Glomerular visceral epithelial cell (primary cell): ENCODE data around the gene C10orf90.
"Not testable (repeated sequence)": the region's sequence is repeated elsewhere in the genome, so short reads cannot be mapped to it uniquely, and the experiment has no call there.

Experiments used
- DNase-seq: peaks from one replicate; pipeline ENCODE4 v3.0.0-alpha.2; 2016; ENCODE audit errors: extremely low spot score

The C10orf90 gene

GRCh38 chr10:126391192-126391885, 279.2 kb downstream of the C10orf90 start:
- DNase-seq, result no peak

DNA sequence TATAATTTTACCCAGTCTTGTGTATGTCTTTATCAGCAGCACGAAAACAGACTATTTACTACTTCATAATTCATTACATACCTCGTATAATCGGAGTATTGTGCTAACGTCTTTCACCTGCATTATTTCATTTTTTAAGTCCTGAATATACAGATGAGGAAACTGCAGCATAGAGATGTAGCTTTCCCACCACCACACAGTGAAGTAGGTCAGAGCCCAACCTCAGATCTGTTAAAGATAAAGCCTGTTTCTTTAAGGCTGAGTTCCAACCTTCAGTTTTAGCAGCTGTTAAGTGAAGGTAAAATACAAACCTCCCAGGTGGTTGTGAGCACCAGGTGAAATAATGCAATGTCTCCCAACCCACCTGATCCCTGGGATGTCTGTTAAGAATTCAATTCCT, 280.2 kb downstream of the C10orf90 start:
- no peak for DNase-seq

DNA sequence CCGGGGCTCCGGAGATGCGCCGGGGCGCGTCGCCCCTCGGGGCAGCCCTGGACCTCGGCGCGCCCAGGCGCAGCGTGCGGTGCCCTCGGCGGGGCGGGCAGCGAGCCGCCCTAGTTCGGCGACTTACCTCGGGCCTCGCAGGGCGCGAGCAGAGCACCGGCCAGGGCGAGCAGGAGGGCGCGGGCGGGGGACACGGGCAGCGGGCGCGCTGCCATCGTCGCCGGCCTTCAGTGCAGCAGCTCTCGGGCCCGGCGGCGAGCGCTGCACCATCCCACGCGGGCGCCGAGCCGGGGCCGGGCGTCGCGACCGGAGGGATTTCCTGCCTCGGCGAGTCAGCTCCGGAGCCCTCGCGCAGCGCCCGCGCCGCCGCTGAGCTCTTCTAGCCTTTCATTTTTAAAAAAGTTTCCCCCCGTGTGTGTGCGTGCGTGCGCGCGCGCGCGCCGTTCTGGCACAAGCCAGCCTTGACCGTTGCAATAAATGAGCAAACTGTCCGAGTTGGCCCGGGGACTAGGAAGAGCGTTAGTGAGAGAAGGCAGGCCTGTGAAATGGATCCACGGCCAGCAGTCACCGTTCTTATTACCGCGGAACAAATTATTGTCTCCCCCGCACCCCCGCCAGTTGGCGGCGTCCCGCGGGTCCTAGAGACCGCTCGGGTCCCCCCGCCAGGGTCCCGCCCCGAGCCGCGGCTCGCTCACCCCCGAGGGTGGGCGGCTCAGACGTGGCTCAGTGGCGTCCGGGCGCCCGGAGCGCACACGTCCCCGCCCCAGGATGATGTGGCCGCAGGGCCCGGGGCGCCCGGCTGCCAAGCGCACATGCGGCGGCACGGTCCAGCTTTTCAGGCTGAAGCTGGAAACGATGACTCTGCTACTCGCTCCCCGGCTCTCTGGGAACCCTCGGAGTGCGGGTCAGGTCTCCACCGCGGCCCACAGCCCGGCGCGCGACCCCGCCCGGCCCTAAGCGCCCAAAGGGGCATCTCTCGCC, 282.3 kb downstream of the C10orf90 start, which contains the start of gene ADAM12:
TSS of gene ADAM12 (minus strand) at position 547 of the 981 bp plus-strand sequence. CDS start at position 215, 332 bp downstream.
- DNase-seq, result peak; percentile 59

DNA sequence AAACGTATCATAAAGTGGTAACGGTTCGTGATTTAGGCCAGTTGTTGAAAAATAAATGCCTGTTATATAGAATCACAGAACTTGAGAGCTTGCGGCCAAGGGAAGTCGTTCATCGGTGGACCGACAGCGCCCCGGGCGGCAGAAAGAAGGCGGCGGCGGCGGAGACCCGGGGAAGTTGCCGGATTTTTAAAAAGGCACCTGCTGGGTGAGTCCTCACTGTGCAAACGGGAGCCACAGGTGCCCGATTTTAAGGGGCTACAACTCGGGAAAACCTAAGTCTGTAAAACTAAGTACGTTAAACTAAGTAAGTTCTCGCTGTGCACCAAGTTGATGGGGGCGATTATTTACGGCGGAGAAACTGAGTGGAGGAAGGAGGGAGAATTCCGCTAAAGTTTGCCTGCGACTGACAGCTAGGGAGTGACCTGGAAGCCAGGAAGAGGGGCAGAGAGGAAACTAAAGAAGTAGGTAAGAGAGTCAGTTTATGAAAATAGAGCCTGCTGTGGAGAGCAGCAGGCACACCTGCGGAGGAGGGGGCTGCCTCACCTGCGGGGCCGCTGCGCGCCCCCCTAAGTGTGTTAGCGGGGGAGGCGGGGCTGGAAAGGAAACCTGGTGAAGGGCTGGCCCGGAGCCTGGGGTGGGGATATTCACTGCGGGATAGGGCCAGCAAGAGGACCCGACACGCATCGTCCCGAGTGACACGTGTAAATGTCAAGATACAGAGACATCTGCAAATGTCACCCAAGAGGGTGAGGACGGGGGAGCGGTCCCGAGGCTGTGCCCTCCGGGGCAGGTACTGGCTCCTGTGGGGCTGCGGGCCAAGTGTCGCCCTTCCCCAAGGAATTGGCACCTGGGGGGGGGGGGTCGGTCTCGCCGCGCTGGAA, 283.2 kb downstream of the C10orf90 start:
- peak; percentile 87 for DNase-seq

- DNase-seq, result peak; percentile 86
These were observed 286.1 kb downstream of the C10orf90 start for GRCh38 chr10:126384269-126384873.

DNA sequence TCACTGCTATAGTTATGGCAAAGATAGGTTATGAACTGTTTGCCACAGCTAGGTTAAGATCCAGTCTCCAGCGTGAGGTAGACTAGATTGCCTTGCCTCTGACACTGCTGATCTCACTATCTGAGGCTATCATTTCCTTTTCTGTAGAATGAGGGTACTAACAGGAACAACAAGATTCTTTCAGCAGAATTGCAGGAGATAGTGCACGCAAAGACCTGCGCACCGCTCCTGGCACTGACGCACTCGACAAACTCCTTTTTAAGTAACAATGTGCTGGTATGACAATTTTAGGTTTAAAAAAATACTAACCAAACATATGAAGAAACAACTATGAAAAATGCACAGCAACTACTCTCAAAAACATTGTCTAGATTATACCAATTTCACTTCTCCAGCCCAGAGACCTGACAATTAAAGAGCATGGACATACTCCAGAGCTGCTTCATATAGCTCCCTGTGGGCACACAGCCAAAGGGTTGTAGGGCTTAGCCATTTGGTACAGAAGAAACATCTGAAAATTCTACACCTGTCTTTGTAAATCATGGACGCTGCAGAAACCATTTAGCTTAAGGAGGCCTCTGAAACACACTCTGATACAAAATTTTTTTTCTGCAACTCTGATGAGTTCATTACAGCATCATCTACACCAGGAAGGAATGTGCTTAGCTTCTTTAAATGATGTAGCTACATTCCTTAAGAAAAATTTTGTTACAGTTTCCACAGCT, 290.0 kb downstream of the C10orf90 start:
- DNase-seq, result no peak

- not testable (repeated sequence) for DNase-seq
These were observed 291.3 kb downstream of the C10orf90 start for GRCh38 chr10:126379166-126379565.

GRCh38 chr10:126376956-126377355, 293.5 kb downstream of the C10orf90 start:
- DNase-seq, result peak; percentile 90

GRCh38 chr10:126375926-126376554, 294.5 kb downstream of the C10orf90 start:
- no peak for DNase-seq

DNA sequence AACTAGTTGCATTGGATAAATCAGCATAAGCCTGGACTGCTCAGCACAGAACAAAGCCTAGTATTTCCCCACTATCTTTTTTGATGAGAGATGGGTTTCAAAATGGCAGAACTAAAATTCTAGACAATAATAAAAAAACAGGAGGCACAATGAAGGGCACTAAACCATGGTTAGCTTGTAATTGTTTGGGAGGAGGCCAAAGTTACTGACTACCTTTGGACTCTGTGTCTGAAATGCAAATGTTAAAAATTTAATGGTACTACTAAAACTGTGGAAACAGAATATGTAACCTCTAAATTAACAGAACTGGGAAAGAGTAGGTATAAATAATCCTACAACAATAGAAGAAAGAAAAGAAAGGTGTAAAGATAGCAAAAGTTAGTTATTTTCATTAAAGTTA, 295.2 kb downstream of the C10orf90 start:
- no peak for DNase-seq
